Measurements from ENCODE around the gene MLANA. TPM values are rescaled to one million over a fixed set of nuclear protein-coding genes. Genes with fewer than 3 reads are reported as not detected.

MLANA gene
- total RNA-seq, 1 experiment from 2014 or later, result not detected

- no peak for DNase-seq (ENCODE audit: low read depth in 1 of 2, low spot score in 2 of 2)
- no peaks in the 10 kb centered on the region for H3K9me3 ChIP-seq (replicated peaks)
- no peaks in the 10 kb centered on the region for H3K4me1 ChIP-seq (replicated peaks)
- no peaks in the 10 kb centered on the region for H3K27me3 ChIP-seq (replicated peaks)
- no peak overlapping the region for H3K27ac ChIP-seq
- H3K36me3 ChIP-seq, result no peaks in the 10 kb centered on the region
- H3K4me3 ChIP-seq, result no peak overlapping the region
Measured at GRCh38 chr9:5899292-5899691, 8.6 kb downstream of the MLANA start.

DNA sequence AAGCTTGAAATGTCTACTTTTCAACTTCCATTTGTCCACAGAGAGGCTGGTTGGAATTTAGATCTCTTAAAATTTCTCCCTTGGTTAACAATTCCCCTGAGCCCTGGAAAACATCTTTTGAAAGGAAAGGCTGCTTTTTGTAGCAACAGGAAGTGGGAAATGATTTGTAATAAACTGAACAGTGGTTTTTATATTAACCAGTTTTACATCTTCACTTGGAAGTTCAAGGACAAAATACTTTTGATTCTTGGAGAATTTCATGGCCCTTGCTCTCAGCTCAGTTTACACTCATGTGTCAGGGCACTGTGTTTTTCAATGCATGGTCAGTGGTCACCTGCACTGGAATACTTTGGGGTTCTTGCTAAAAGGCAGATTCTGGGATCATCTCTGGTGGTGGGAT lies 9.9 kb downstream of the MLANA start:
- H3K4me1 ChIP-seq (replicated peaks), result no peaks in the 10 kb centered on the region
- no peaks in the 10 kb centered on the region for H3K27me3 ChIP-seq (replicated peaks)
- H3K36me3 ChIP-seq, result no peaks in the 10 kb centered on the region
- no peak overlapping the region for H3K4me3 ChIP-seq
- no peaks in the 10 kb centered on the region for H3K9me3 ChIP-seq (replicated peaks)
- H3K27ac ChIP-seq, result no peak overlapping the region
- DNase-seq (ENCODE audit: low read depth in 1 of 2, low spot score in 2 of 2), result no peak

DNA sequence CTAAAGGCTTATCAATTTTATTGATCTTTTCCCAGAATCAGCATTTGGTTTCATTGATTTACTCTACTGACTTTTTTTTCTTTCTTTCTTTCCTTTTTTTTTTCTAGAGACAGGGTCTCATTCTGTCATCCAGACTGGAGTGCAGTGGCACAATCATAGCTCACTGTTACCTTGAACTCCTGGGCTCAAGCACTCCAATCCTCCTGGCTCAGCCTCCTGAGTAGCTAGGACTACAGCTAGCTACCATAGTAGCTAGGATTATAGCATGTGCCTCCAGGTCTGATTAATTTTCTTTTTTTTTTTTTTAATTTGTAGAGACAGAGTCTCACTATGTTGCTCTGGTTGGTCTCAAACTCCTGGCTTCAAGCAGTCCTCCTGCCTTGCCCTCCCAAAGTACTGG lies 11.7 kb downstream of the MLANA start:
- Histone ChIP-seq H3K4me3 (no peak overlapping the region), H3K36me3 (no peaks in the 10 kb centered on the region), H3K27ac (no peak overlapping the region), H3K4me1 (replicated peaks) (no peaks in the 10 kb centered on the region), H3K9me3 (replicated peaks) (no peaks in the 10 kb centered on the region), H3K27me3 (replicated peaks) (no peaks in the 10 kb centered on the region)
- no peak for DNase-seq (ENCODE audit: low read depth in 1 of 2, low spot score in 2 of 2)

GRCh38 chr9:5908918-5909317 lies 18.2 kb downstream of the MLANA start:
- no peak overlapping the region for H3K27ac ChIP-seq
- no peak for DNase-seq (ENCODE audit: low read depth in 1 of 2, low spot score in 2 of 2)
- no peak overlapping the region for H3K4me3 ChIP-seq
- H3K9me3 ChIP-seq (replicated peaks), result no peaks in the 10 kb centered on the region
- H3K36me3 ChIP-seq, result no peaks in the 10 kb centered on the region
- no peaks in the 10 kb centered on the region for H3K27me3 ChIP-seq (replicated peaks)
- no peaks in the 10 kb centered on the region for H3K4me1 ChIP-seq (replicated peaks)

DNA sequence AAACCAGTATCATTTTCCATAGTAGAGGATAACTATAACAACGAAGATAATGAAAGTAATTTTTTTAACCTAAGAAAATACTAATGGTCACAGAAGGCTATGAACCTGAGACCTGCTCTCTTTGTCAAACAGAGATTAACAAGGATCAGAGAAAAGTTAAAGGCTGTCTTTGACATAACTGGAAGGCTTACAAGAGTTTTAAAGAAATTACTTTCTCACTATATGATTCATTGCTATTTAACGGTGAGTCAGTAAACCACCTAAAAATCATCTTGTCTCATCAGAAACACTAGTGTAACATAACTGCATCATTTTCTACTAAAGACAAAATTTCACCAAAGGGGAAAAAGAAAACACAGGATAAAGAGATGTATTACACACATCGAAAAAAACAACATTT lies 19.3 kb downstream of the MLANA start:
- no peaks in the 10 kb centered on the region for H3K36me3 ChIP-seq
- no peaks in the 10 kb centered on the region for H3K9me3 ChIP-seq (replicated peaks)
- H3K27ac ChIP-seq, result no peak overlapping the region
- no peaks in the 10 kb centered on the region for H3K27me3 ChIP-seq (replicated peaks)
- H3K4me1 ChIP-seq (replicated peaks), result no peaks in the 10 kb centered on the region
- DNase-seq (ENCODE audit: low read depth in 1 of 2, low spot score in 2 of 2), result no peak
- no peak overlapping the region for H3K4me3 ChIP-seq

DNA sequence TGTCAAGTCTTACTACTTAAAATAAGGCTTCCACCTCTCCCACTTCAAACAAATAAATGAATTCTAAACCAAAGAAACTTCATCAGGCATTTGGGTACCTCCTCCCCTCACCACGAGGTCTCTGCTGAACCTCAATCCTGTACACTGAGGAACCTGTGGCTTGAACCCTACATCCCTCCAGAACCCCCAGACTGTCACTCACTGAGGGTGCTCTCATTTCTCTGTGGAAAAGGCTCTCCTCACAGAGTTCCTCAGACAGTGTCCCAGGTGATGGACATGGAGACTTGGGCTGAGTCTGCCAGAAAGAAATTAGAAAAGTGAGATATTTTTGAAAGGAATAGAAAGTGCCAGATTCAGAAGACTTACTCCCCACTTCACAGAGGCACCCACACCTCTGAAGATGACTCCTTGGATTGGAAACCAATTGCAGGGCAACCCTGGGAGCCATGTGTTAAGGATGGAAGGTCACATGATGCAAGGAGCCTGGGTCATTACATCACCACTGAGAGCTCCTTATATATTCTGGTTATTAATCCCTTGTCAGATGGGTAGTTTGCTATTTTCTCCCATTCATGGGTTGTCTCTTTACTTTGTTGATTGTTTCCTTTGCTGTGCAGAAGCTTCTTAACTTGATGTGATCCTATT lies 19.8 kb downstream of the MLANA start:
- DNase-seq (ENCODE audit: low read depth in 1 of 2, low spot score in 2 of 2), result no peak
- Histone ChIP-seq H3K27ac (no peak overlapping the region), H3K27me3 (replicated peaks) (no peaks in the 10 kb centered on the region), H3K36me3 (no peaks in the 10 kb centered on the region), H3K4me1 (replicated peaks) (no peaks in the 10 kb centered on the region), H3K4me3 (no peak overlapping the region), H3K9me3 (replicated peaks) (no peaks in the 10 kb centered on the region)

- H3K9me3 ChIP-seq (replicated peaks), result no peaks in the 10 kb centered on the region
- no peaks in the 10 kb centered on the region for H3K36me3 ChIP-seq
- H3K4me3 ChIP-seq, result no peak overlapping the region
- no peak overlapping the region for H3K27ac ChIP-seq
- no peaks in the 10 kb centered on the region for H3K27me3 ChIP-seq (replicated peaks)
- DNase-seq (ENCODE audit: low read depth in 1 of 2, low spot score in 2 of 2), result no peak
- H3K4me1 ChIP-seq (replicated peaks), result no peaks in the 10 kb centered on the region
Measured at GRCh38 chr9:5915438-5915837, 24.7 kb downstream of the MLANA start.

DNA sequence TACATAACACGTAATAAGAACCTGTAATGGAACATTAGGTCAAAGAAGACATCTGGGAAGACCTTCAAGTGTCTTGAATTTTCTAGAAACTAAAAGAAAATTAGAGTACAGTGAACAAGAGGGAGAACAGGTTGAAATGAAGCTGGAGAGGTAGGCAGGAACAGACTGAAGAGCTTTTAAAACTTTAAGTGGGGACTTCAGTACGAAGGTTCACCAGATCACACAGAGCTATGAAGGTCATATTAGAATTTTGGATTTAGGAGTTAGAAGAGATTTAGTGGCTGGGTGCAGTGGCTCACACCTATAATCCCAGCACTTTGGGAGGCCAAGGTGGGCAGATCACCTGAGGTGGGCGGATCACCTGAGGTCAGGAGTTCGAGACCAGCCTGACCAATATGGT lies 26.6 kb downstream of the MLANA start:
- H3K9me3 ChIP-seq (replicated peaks), result no peaks in the 10 kb centered on the region
- DNase-seq (ENCODE audit: low read depth in 1 of 2, low spot score in 2 of 2), result no peak
- no peak overlapping the region for H3K4me3 ChIP-seq

GRCh38 chr9:5917888-5918287 lies 27.2 kb downstream of the MLANA start:
- DNase-seq (ENCODE audit: low read depth in 1 of 2, low spot score in 2 of 2), result no peak
- no peaks in the 10 kb centered on the region for H3K36me3 ChIP-seq
- no peaks in the 10 kb centered on the region for H3K4me1 ChIP-seq (replicated peaks)
- no peaks in the 10 kb centered on the region for H3K9me3 ChIP-seq (replicated peaks)
- no peaks in the 10 kb centered on the region for H3K27me3 ChIP-seq (replicated peaks)
- no peak overlapping the region for H3K27ac ChIP-seq
- H3K4me3 ChIP-seq, result no peak overlapping the region

More for the DNA sequence above, 26.6 kb downstream of the MLANA start:
- Histone ChIP-seq H3K4me1 (replicated peaks) (no peaks in the 10 kb centered on the region), H3K36me3 (no peaks in the 10 kb centered on the region), H3K27me3 (replicated peaks) (no peaks in the 10 kb centered on the region), H3K27ac (no peak overlapping the region)

DNA sequence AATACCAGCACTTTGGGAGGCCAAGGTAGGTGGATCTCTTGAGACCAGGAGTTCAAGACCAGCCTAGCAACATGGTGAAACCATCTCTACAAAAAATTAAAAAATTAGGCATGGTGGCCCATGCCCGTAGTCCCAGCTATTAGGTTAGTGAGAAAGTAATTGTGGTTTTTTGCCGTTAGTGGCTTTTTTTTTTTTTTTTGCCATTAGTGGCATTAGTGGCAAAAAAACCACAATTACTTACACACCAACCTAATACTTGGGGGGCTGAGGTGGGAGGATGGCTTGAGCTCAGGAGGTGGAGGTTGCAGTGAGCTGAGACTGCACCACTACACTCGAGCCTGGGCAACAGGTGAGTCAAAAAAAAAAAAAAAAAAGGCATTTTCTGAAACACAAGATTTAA lies 27.8 kb downstream of the MLANA start:
- H3K27ac ChIP-seq, result no peak overlapping the region
- no peaks in the 10 kb centered on the region for H3K4me1 ChIP-seq (replicated peaks)
- no peaks in the 10 kb centered on the region for H3K9me3 ChIP-seq (replicated peaks)
- DNase-seq (ENCODE audit: low read depth in 1 of 2, low spot score in 2 of 2), result no peak
- H3K4me3 ChIP-seq, result no peak overlapping the region
- H3K27me3 ChIP-seq (replicated peaks), result no peaks in the 10 kb centered on the region
- H3K36me3 ChIP-seq, result no peaks in the 10 kb centered on the region

DNA sequence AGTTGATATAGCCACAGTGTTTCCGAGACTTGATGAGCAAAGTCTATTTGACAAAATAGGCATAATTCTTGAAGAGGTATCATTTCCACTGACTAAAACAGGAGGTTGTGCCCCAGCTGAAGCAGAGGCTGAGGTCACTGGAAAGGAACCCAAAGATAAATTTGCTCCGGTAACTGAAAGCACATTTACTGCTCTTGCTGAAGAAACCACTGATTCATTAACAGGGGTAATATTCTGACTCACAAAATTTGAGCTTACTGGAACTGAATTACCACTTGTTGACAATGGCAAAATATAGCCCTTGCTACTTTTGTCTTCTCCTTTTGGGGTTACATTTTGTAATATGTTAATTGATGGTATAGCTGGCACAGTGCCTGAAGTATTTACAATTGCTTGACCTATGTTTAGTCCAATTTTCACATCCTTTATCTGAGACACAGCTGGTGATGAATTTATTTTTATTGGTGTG lies 30.2 kb downstream of the MLANA start:
- no peak for DNase-seq (ENCODE audit: low read depth in 1 of 2, low spot score in 2 of 2)
- no peaks in the 10 kb centered on the region for H3K36me3 ChIP-seq
- H3K27me3 ChIP-seq (replicated peaks), result no peaks in the 10 kb centered on the region
- H3K4me1 ChIP-seq (replicated peaks), result no peaks in the 10 kb centered on the region
- H3K27ac ChIP-seq, result no peak overlapping the region
- no peaks in the 10 kb centered on the region for H3K9me3 ChIP-seq (replicated peaks)
- H3K4me3 ChIP-seq, result no peak overlapping the region

DNA sequence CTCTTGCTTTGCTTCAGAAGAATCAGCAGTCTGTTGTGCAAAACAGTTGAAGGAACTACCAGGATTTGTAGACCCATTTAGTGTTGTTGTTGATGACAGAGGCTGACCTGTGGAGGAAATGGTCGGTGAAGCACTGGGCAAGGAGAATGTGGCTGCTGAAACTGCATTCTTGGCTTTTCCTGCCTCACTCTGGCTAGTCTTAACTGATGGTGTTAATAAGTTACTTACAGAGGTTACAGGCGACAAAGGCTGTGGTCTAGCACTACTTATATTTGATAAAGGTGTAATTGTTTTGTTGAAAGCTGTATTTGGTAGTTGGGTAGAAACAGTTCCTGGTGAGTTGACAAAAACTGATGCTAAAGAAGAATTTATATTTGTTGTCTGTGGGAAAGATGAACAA lies 31.5 kb downstream of the MLANA start:
- H3K4me1 ChIP-seq (replicated peaks), result no peaks in the 10 kb centered on the region
- H3K27ac ChIP-seq, result no peak overlapping the region
- no peak overlapping the region for H3K4me3 ChIP-seq
- no peaks in the 10 kb centered on the region for H3K9me3 ChIP-seq (replicated peaks)
- no peaks in the 10 kb centered on the region for H3K36me3 ChIP-seq
- DNase-seq (ENCODE audit: low read depth in 1 of 2, low spot score in 2 of 2), result no peak
- no peaks in the 10 kb centered on the region for H3K27me3 ChIP-seq (replicated peaks)

- Histone ChIP-seq H3K36me3 (no peaks in the 10 kb centered on the region), H3K27me3 (replicated peaks) (no peaks in the 10 kb centered on the region), H3K9me3 (replicated peaks) (no peaks in the 10 kb centered on the region), H3K4me1 (replicated peaks) (no peaks in the 10 kb centered on the region), H3K27ac (no peak overlapping the region), H3K4me3 (no peak overlapping the region)
- no peak for DNase-seq (ENCODE audit: low read depth in 1 of 2, low spot score in 2 of 2)
Measured at GRCh38 chr9:5931657-5932056, 41.0 kb downstream of the MLANA start.

GRCh38 chr9:5938449-5938848 lies 47.8 kb downstream of the MLANA start:
- Histone ChIP-seq H3K27ac (no peak overlapping the region), H3K4me3 (no peak overlapping the region), H3K9me3 (replicated peaks) (no peaks in the 10 kb centered on the region), H3K4me1 (replicated peaks) (no peaks in the 10 kb centered on the region), H3K36me3 (no peaks in the 10 kb centered on the region), H3K27me3 (replicated peaks) (no peaks in the 10 kb centered on the region)
- DNase-seq (ENCODE audit: low read depth in 1 of 2, low spot score in 2 of 2), result no peak

DNA sequence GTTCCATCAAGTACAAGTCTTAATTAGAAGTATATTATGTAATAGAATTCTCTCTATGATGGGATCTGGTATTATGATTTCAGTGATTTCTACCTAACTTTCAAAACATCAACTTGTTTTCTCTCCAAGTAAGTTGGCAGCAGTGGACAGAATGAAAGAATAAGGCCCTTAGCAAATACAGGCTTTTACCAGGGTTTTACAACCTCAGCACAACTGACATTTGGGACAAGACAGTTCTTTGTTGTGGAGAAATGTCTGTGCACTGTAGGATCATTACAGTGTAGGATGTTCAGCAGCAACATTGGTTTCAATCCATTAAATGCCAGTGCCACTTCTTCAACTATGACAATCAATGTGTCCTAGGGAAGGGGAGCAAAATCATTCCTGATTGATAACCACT lies 48.8 kb downstream of the MLANA start:
- Histone ChIP-seq H3K27ac (no peak overlapping the region), H3K4me3 (no peak overlapping the region), H3K36me3 (no peaks in the 10 kb centered on the region), H3K27me3 (replicated peaks) (no peaks in the 10 kb centered on the region), H3K4me1 (replicated peaks) (no peaks in the 10 kb centered on the region), H3K9me3 (replicated peaks) (no peaks in the 10 kb centered on the region)
- no peak for DNase-seq (ENCODE audit: low read depth in 1 of 2, low spot score in 2 of 2)
